HG02571 (cell line): ENCODE results near the gene RAB40C.

Experiments
- ATAC-seq: cut with Tn5 transposase; IDR thresholded peaks from one replicate; pipeline ENCODE4 v1.9.1; 2021; ENCODE audit warnings: mild to moderate bottlenecking, moderate library complexity; ENCODE audit not compliant: unreplicated experiment

RAB40C gene

DNA sequence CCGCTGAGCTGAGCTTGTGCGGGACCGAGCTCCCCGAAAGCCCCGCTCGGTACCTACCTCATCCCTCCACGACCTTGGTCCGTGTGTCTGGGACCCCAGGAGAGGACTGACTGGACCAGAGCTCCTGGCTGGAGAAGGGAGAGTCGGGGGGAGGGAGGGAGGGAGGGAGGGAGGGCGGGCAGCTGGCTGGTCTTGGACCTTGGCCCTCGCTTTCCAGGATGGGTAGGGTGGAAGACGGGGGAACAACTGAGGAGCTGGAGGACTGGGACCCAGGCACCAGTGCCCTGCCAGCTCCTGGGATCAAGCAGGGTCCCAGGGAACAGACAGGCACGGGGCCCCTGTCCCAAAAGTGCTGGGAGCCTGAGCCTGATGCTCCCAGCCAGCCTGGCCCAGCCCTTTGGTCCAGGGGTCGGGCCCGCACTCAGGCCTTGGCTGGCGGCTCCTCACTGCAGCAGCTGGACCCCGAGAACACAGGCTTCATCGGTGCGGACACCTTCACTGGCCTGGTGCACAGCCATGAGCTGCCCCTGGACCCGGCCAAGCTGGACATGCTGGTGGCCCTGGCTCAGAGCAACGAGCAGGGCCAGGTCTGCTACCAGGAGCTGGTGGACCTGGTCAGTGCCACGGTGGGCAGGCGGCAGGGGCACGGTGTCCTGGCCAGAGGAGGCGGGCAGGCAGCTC is 86.2 kb downstream of the RAB40C start:
- no peak for ATAC-seq

DNA sequence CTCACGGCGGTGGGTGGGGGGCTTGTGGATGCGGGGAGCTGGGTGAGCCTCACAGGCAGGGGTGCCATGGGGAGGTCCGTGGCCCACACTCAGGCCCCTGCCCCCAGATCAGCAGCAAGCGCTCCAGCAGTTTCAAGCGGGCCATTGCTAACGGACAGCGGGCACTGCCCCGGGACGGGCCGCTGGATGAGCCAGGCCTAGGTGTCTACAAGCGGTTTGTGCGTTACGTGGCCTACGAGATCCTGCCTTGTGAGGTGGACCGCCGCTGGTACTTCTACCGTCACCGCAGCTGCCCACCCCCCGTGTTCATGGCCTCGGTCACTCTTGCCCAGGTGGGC is 86.7 kb downstream of the RAB40C start:
- no peak for ATAC-seq

DNA sequence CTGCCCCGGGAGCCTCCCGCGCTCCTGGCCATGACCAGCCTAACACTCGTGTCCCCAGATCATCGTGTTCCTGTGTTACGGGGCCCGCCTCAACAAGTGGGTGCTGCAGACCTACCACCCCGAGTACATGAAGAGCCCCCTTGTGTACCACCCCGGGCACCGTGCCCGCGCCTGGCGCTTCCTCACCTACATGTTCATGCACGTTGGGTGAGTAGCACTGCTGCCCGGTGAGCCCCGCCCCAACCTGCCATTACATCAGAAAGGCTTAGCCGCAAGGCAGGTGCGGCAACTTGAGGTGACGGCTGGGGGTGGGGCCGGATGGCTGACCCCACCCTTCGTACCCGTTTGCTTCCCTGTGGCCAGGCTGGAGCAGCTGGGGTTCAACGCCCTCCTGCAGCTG is 87.0 kb downstream of the RAB40C start:
- ATAC-seq: no peak

DNA sequence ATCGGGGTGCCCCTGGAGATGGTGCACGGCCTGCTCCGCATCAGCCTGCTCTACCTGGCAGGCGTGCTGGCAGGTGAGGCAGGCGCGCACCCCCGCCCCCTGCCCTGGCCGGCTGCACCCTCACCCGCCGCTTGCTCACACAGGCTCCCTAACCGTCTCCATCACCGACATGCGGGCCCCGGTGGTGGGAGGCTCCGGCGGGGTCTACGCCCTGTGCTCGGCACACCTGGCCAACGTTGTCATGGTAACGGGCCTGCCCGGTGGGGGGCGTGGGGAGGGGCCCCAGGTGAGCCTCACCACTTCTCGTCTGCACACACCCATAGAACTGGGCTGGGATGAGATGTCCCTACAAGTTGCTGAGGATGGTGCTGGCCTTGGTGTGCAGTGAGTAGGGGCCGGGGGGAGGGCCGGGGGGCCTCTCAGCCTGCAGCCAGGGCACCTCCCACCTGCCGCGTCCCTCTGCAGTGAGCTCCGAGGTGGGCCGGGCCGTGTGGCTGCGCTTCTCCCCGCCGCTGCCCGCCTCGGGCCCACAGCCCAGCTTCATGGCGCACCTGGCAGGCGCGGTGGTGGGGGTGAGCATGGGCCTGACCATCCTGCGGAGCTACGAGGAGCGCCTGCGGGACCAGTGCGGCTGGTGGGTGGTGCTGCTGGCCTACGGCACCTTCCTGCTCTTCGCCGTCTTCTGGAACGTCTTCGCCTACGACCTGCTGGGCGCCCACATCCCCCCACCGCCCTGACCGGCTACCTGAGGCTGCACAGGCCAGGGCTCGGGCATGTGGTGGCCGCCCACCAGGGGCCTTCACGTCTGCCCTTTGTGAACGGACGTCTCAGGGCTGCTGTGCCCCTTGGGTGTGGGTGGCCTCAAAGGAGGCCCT is 87.7 kb downstream of the RAB40C start:
- ATAC-seq: no peak

DNA sequence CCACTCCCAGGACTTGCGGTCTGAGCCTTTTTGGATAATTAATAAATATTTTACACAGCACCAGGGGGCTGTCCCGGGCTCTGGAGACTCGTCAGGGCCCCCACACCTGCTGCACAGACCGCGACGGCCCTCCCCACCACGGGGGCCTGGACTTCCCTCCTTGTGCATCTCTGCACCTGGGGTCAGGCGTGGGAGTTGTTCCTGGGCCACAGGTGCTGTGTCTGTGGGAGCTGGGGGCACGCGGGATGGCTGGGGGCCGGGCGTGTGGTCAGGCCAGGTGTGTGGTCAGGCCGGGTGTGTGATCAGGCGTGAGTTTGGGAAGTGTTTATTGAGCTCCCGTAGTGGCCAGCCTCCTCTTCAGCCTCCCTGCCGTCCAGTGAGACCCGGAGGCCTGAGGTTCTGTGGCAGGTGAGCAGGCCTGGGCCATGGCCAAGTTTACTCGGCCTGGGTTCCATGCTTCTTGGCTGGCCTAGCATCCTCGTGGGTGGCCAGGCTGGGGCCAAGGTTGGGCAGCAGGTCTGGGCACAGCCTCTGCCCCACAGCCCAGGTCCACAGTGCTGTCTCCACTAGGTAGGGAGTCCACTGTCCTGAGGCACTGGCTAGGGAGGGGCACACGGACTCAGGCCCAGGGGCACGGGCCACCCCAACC is 88.5 kb downstream of the RAB40C start:
- no peak for ATAC-seq
